NCI-H510A (cell line): ENCODE results near the gene UNC13D.
"Not testable (repeated sequence)": the region's sequence is repeated elsewhere in the genome, so short reads cannot be mapped to it uniquely, and the experiment has no call there.

Experiments
- DNase-seq: peaks from one replicate; lab custom pipeline; 2025; lab: John Stamatoyannopoulos, UW

UNC13D gene

DNA sequence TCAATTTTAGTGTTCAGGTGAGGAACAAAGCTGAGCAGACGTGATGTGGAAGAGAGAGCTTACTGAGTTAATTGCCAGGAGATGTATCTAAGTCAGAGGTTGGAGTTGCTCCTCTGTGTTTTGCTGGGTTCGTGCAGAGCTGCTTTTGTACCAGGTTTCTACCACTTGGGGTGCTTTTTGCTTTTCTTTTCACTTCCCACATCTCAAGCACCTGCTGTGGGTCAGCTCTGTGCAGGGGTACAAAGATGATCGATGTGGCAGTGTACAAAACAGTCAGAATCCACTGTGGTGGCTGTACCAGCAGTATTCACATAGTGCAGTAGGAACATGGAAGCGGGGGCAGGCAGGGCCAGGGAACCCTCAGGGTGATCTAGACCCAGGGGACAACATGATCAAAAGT, 44.8 kb downstream of the UNC13D start:
- no peak for DNase-seq

DNA sequence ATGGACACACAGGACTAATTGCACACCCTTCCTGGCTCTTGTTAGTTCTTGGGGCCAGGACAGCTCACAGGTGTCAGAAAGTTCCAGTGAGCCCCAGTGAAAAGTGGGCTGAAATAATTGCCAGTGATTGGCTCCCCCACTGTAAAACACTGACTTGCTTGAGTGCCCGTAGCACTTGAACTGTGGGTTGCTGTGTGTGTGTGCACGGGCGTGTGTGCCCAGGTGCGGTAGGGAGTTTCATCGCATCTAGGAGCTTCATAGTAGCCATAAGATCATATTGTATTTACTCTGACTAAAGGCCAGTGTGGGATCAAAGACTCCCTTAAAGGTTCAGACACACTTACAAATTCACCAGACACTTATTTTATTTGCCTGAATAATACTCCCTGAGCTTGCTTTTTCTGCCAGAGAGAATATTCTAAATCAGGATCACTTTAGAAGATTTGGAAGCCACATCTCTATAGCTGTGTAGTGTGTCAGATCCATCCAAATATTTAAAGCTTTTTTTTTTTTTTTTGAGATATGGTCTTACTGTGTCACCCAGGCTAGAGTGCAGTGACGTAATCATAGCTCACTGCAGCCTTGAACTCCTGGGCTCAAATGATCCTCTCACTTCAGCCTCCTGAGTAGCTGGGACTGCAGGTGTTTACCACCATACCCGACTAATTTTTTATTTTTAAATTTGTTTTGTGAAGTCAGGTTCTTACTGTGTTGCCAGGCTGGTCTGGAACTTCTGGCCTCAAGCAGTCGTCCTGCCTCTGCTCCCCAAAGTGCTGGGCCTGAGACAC, 48.2 kb downstream of the UNC13D start:
- DNase-seq, result no peak

DNA sequence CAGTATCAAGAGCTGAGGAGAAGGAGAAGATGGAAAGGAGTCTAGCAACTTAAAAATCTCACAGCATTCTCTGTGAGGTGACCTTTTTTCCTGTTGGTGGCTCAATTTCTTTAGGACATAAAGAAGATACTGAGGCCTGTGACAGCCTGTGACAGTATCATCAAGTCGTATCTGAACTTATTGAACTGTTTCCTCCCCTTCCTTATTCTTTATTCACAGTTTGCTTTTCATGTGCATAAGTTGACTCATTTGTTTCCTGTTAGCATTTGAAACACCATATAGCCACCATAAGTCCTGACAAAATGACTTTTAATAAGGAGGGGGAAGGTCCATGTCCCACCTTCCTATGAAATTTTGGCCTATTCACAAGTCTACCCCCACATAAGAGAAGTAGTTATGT, 50.7 kb downstream of the UNC13D start:
- DNase-seq, result no peak

GRCh38 chr17:75791254-75791653, 53.0 kb downstream of the UNC13D start:
- no peak for DNase-seq

GRCh38 chr17:75785016-75785890, 59.0 kb downstream of the UNC13D start:
- peak; percentile 87 for DNase-seq

DNA sequence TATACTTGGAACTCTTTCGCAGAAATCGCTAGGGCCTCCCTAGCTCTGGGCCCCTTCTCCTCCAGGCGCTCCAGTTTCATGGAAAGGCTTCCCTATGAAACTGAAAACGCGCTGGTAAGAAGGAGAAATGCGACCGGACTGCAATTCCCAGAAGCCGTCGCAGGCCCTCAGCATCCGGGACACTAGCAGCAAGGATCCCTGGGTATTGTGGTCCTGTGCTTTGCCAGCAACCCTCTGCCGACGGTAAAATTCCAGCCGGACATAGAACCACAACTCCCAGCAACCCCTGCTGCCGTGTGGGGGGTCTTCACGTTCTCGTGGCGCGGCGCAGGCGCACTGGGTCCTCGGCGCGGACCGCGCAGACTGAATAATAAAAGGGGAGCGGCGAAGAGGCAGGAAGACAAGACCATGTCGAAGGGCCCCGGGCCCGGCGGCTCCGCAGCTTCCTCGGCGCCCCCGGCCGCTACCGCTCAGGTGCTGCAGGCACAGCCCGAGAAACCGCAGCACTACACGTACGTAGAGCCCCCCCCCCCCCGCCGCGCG, 59.7 kb downstream of the UNC13D start, which contains the start of gene UNK:
Gene UNK, plus strand, starts transcription at position 334 of the 543 bp plus-strand sequence. Its CDS starts 75 bp downstream, at position 409.
- DNase-seq, result peak; percentile 98

GRCh38 chr17:75783803-75784472, 60.3 kb downstream of the UNC13D start:
- DNase-seq, result no peak

DNA sequence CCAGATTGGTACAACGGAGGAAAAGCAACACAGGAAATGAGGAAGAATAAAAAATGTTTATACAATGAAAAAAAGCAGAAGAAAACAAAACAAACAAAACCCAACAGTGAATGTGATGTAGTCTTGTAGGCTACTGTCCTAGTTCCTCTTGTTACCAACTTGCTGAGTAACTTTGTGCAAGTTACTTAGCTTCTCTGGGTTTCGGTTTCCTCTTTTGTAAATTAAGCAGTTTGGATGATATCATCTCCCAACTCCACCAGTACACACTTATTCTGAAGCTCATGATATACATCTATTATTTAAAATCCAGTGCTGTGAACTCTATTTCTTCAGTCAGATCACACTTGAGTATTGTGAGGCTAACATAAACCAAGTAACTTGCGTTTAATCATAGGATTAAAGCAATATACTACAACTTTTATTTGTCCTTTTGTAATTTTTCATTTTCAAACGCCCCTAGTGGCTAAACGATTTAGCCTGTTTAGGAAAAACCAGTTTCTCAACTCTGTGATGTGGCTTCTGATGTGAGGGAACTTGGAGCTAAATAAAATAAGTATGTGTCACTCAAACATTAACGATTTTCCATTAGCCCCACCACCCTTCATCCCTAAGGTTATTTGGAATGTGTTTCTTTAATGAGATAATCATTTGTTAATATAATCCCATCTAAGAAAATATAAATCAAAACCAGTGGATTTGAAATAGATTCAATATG, 61.0 kb downstream of the UNC13D start:
- peak; percentile 55 for DNase-seq

- no peak for DNase-seq
Observed at GRCh38 chr17:75779987-75780889, 64.0 kb downstream of the UNC13D start.

DNA sequence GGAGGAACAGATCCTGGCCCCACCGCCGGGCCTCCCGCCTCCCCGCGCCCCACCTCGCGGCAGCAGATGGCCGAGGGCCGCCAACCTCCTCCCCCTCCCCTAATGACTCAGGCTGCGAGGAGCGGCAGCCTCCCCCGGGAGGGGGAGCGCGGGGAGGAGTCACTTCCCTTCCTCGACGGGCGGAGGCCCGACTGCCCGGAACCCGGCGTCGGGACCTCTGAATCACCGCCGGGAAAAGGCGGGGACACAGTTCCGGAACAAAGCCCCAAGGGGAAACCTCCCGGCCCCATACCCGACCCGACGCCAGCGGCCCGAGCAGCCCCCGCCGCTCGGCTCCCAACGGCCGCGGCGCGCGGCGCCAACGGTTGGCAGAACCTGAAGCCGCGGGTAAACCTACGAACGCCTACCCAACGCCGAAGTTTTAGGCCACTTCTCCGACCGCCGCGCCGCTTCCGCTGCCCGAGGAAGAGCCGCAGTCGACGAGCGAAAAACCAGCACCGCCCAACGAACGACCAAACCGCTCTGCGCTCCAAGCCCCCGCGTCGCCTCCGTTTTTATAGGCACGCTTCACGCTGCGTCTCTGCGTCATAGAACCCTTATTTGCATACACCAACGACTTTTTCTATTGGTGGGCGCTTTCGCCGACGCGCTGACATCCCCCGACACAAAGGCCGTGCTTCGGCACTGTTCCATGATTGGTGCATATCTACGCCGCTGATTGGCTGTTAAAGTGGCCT, 64.8 kb downstream of the UNC13D start:
- peak; percentile 96 for DNase-seq

GRCh38 chr17:75778861-75779249, 65.3 kb downstream of the UNC13D start:
- DNase-seq, result no peak

DNA sequence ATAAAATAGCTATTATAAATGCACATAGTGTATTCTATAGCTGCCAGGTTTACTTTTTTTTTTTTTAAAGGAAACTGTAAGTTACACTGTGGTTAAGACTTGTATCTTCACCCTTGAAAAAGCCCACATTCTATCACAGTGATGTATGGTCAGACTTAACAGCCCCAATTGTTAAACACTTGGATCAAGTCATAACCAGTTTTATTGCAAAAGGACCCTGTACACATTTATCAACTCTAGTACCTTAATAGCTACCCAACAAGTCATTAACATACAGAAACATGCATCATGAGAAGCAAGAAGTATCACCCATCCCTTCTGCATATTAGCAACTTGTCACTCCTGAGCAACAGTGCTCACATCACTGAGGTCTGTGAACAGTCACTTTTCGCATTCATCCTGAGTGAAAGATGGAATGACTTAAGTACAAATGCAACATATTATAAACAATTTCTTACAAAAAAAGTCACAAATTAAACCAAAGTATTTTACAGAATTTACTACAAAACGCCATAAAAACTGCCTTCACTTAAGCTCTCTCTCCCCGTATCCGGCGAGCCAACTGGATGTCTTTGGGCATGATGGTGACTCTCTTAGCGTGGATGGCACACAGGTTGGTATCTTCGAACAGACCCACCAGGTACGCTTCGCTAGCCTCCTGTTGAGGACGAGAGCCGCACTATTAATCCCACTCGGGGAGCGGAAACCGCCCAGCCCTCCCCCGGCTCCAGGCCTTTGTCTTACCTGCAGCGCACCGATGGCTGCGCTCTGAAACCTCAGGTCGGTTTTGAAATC, 65.9 kb downstream of the UNC13D start:
- DNase-seq, result not testable (repeated sequence)

- DNase-seq, result no peak
Observed at GRCh38 chr17:75777296-75777922, 66.8 kb downstream of the UNC13D start.
